Central memory CD4-positive, alpha-beta T cell (primary cell): ENCODE measurements around the gene MGLL.

Source experiments
- DNase-seq: peaks from one replicate; pipeline ENCODE4 v3.0.0; 2022

MGLL gene

GRCh38 chr3:127646501-127647046, 175.7 kb downstream of the MGLL start:
- DNase-seq, result no peak

GRCh38 chr3:127645371-127646015, 176.8 kb downstream of the MGLL start:
- no peak for DNase-seq

- no peak for DNase-seq
Observed at GRCh38 chr3:127644641-127645370, 177.5 kb downstream of the MGLL start.

DNA sequence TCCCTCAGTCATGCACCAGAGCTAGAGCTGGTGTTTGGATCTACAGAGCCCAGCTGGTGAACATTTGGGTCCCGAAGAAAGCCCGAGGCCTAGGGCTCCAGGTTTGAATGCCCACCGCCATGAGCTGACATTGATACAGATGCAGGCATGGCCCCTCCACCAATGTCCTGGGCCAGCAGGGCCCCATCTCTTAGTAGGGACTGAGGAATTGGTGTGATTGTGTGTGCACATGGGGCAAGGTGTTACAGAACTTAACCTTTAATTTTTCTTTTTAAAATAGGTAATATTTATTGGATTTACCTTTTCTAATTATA, 182.3 kb downstream of the MGLL start:
- DNase-seq, result no peak

- DNase-seq, result no peak
Observed at GRCh38 chr3:127639173-127640041, 182.9 kb downstream of the MGLL start.
